Epithelial cell of proximal tubule (primary cell): Measurements from ENCODE around the gene SH2D3C. TPM values are rescaled to one million over a fixed set of nuclear protein-coding genes. Genes with fewer than 3 reads are reported as not detected.

Source experiments
- DNase-seq: peaks from one replicate; pipeline ENCODE4 v3.0.0-alpha.2; 2011; ENCODE audit warnings: low read depth
- H3K4me3 ChIP-seq: 2 replicates; pipeline ENCODE4 v1.5.1; 2011; ENCODE audit warnings: low read depth, mild to moderate bottlenecking, low read length
- total RNA-seq: library from RNA; depleted of rRNA; stranded (reverse); fragments of >200 nt; gene quantifications from 2 replicates; pipeline ENCODE4 v1.2.3, GENCODE V29; 2015
- TF ChIP-seq, protein P1 (sequence below): conservative IDR thresholded peaks from 2 replicates; pipeline ENCODE4 v1.5.1; 2012; ENCODE audit warnings: low read depth, mild to moderate bottlenecking, low read length

SH2D3C gene, protein sequence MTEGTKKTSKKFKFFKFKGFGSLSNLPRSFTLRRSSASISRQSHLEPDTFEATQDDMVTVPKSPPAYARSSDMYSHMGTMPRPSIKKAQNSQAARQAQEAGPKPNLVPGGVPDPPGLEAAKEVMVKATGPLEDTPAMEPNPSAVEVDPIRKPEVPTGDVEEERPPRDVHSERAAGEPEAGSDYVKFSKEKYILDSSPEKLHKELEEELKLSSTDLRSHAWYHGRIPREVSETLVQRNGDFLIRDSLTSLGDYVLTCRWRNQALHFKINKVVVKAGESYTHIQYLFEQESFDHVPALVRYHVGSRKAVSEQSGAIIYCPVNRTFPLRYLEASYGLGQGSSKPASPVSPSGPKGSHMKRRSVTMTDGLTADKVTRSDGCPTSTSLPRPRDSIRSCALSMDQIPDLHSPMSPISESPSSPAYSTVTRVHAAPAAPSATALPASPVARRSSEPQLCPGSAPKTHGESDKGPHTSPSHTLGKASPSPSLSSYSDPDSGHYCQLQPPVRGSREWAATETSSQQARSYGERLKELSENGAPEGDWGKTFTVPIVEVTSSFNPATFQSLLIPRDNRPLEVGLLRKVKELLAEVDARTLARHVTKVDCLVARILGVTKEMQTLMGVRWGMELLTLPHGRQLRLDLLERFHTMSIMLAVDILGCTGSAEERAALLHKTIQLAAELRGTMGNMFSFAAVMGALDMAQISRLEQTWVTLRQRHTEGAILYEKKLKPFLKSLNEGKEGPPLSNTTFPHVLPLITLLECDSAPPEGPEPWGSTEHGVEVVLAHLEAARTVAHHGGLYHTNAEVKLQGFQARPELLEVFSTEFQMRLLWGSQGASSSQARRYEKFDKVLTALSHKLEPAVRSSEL
- not detected in 2 replicates for total RNA-seq

- DNase-seq = no peak
- no peak within 1 kb of the TSS for H3K4me3 ChIP-seq
- TF ChIP-seq, protein P1, sequence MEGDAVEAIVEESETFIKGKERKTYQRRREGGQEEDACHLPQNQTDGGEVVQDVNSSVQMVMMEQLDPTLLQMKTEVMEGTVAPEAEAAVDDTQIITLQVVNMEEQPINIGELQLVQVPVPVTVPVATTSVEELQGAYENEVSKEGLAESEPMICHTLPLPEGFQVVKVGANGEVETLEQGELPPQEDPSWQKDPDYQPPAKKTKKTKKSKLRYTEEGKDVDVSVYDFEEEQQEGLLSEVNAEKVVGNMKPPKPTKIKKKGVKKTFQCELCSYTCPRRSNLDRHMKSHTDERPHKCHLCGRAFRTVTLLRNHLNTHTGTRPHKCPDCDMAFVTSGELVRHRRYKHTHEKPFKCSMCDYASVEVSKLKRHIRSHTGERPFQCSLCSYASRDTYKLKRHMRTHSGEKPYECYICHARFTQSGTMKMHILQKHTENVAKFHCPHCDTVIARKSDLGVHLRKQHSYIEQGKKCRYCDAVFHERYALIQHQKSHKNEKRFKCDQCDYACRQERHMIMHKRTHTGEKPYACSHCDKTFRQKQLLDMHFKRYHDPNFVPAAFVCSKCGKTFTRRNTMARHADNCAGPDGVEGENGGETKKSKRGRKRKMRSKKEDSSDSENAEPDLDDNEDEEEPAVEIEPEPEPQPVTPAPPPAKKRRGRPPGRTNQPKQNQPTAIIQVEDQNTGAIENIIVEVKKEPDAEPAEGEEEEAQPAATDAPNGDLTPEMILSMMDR = no peak
Observed at GRCh38 chr9:127778280-127779135, at the start of gene SH2D3C. TSS of gene SH2D3C (minus strand) at chr9:127778666. CDS start at chr9:127778627, 39 bp downstream.

- TF ChIP-seq, protein P1 = no peak
- H3K4me3 ChIP-seq = no peak overlapping the region
- DNase-seq = no peak
Observed at GRCh38 chr9:127826253-127826913, 47.9 kb upstream of the SH2D3C start.

GRCh38 chr9:127825319-127826051 is 47.0 kb upstream of the SH2D3C start:
- TF ChIP-seq, protein P1 = peak; percentile 44
- DNase-seq = no peak

GRCh38 chr9:127822108-127822507 is 43.6 kb upstream of the SH2D3C start:
- no peak overlapping the region for H3K4me3 ChIP-seq
- TF ChIP-seq, protein P1 = no peak
- DNase-seq = no peak

More at GRCh38 chr9:127825319-127826051, 47.0 kb upstream of the SH2D3C start:
- H3K4me3 ChIP-seq = no peak overlapping the region

- H3K4me3 ChIP-seq = no peak overlapping the region
- TF ChIP-seq, protein P1 = no peak
- DNase-seq = no peak
Observed at GRCh38 chr9:127818574-127818973, 40.1 kb upstream of the SH2D3C start.
